Measurements from ENCODE around the gene TACC2.

GRCh38 chr10:122281751-122282150 is 292.8 kb downstream of the TACC2 start:
- TF ChIP-seq CTCF (IDR thresholded peaks at IDR 0.05) (no peak), EZH2 (IDR thresholded peaks at IDR 0.05; ENCODE audit: borderline replicate concordance, insufficient read depth, low read depth, low read length, poor library complexity, severe bottlenecking) (no peak)

Data from B cell (primary cell).